Prostate gland (tissue), 2 donors: Measurements from ENCODE around the gene SPTLC1. TPM values are rescaled to one million over a fixed set of nuclear protein-coding genes. Genes with fewer than 3 reads are reported as not detected.

Source experiments
- DNase-seq: peaks from one replicate; pipeline ENCODE4 v3.0.0-alpha.2; 2019; ENCODE audit warnings: low spot score
- H3K27ac ChIP-seq, 2 donors: fragments of 200-600 bp; sonication (generic); 2 replicates each; pipeline ENCODE4 v1.5.1; 2017 to 2019
- H3K27me3 ChIP-seq: fragments of 200-600 bp; sonication (generic); replicated peaks from 2 replicates; pipeline ENCODE4 v1.5.1; 2019; ENCODE audit not compliant: insufficient read depth
- H3K36me3 ChIP-seq, 2 donors: fragments of 200-600 bp; sonication (generic); 1 replicate in 1 of 2; 2 replicates in 1 of 2; pipeline versions ENCODE4 v1.5.1 to v1.8.1; 2017 to 2019
- H3K4me1 ChIP-seq: fragments of 200-600 bp; sonication (generic); replicated peaks from 2 replicates; pipeline ENCODE4 v1.5.1; 2019
- H3K4me3 ChIP-seq, 2 donors: fragments of 200-600 bp; sonication (generic); 2 replicates each; pipeline ENCODE4 v1.5.1; 2017 to 2019
- H3K9me3 ChIP-seq: fragments of 200-600 bp; sonication (generic); 2 replicates; pipeline ENCODE4 v1.5.1; 2017
- POLR2A ChIP-seq: fragments of 450-650 bp; IDR thresholded peaks from one replicate; pipeline ENCODE4 v1.6.1; 2016; ENCODE audit warnings: antibody characterized with exemption, mild to moderate bottlenecking
- POLR2AphosphoS5 ChIP-seq: sonication (generic); formaldehyde crosslinking; IDR thresholded peaks from one replicate; pipeline ENCODE4 v1.6.1; 2017; ENCODE audit warnings: antibody characterized with exemption
- WGBS: methylation state at CpG from one replicate; pipeline ENCODE4 v1.1.5; 2018; 5-methylcytosine and 5-hydroxymethylcytosine counted together
- intact Hi-C: fragments of 100-400 bp; cut with DNase I; formaldehyde crosslinking; loops from one replicate; pipeline ENCODE4 v1.14.2; 2022
- total RNA-seq, 2 donors: library from RNA; depleted of rRNA; stranded (reverse); fragments of >200 nt; gene quantifications; one replicate each; pipeline ENCODE4 v1.1.0, GENCODE V29; 2016
- TF ChIP-seq, protein P1 (sequence below), 4 experiments: fragments of 200-600 bp in 2 of 4; fragments of 450-650 bp in 2 of 4; sonication (generic) in 2 of 4; IDR thresholded peaks; 1 replicate in 3 of 4; 2 replicates in 1 of 4; pipeline ENCODE4 v1.5.1; 2016 to 2019; ENCODE audit warnings: antibody characterized with exemption in 4 of 4, mild to moderate bottlenecking in 2 of 4, moderate library complexity in 2 of 4

SPTLC1 gene
- total RNA-seq, 2 donors from 2014 or later = 69.5 to 87.2 TPM

DNA sequence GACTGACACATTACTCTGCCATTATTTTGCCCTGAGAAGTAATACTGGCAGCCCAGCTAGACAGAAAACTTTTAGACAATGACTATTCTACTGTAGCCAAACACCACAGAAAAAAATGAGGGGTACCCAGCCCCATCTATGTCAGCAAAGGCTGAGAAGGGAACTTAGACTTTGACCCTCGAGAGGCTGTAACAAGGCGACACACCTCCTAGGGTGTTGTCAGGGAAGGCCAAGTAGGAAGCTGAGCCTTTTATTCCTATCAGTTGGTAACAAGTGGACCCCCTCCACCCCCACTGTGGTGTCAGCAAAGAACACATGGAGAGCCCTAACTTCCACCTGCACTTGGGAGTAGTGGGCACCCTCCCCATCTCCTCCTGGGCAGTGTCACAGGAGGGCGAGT, 55.6 kb downstream of the SPTLC1 start:
- Histone ChIP-seq H3K27ac (no peak overlapping the region), H3K4me1 (peaks cover 4% of the 10 kb centered on the region), H3K4me3 (no peak overlapping the region), H3K27me3 (no peaks in the 10 kb centered on the region), H3K9me3 (no peaks in the 10 kb centered on the region), H3K36me3 (peaks cover 0 to 5% of the 10 kb centered on the region in 2 donors)
- no peak for DNase-seq
- TF ChIP-seq, protein P1, sequence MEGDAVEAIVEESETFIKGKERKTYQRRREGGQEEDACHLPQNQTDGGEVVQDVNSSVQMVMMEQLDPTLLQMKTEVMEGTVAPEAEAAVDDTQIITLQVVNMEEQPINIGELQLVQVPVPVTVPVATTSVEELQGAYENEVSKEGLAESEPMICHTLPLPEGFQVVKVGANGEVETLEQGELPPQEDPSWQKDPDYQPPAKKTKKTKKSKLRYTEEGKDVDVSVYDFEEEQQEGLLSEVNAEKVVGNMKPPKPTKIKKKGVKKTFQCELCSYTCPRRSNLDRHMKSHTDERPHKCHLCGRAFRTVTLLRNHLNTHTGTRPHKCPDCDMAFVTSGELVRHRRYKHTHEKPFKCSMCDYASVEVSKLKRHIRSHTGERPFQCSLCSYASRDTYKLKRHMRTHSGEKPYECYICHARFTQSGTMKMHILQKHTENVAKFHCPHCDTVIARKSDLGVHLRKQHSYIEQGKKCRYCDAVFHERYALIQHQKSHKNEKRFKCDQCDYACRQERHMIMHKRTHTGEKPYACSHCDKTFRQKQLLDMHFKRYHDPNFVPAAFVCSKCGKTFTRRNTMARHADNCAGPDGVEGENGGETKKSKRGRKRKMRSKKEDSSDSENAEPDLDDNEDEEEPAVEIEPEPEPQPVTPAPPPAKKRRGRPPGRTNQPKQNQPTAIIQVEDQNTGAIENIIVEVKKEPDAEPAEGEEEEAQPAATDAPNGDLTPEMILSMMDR (IDR thresholded peaks at IDR 0.05) = no peak
- TF ChIP-seq POLR2AphosphoS5 = no peak
- TF ChIP-seq POLR2A = no peak
- intact Hi-C loops = no loop called here
- 94% methylated on average over 3 of the region's 3 CpGs for WGBS

DNA sequence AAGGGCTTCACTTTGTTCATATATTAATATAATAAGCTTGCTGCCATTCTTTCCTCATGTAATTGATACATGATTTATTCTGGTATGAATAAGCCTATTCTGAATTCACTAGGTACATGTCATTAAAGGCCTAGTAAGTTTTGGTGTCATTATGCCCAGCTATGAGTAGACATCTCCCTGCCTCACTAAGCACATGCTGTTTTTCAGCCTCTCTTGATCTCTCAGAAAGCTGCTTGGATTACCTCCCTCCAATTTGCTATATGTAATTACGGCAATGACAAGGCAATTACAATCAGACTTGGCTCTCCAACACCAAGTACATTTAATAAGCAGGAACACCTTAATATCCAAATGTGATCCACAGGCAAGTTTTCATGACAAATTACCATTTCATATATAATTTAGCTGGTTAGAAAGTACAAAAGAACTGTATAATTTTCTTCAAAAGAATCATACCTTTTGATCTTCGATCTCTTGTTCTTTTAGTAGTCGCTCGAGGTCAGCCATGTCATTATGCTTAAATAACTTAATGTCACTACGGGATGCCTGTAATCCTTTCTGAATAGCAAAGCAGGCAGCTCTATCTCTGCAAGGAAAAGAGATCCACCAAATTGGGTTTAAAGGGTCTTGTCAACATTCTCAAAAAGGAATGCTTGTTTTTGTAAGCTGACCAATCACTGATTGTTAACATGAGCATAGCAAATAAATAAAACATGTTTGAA, 56.3 kb downstream of the SPTLC1 start:
- 94% methylated on average over 5 of the region's 5 CpGs for WGBS
- Histone ChIP-seq H3K4me1 (peaks cover 4% of the 10 kb centered on the region), H3K27ac (no peak overlapping the region), H3K9me3 (no peaks in the 10 kb centered on the region), H3K4me3 (no peak overlapping the region), H3K27me3 (no peaks in the 10 kb centered on the region), H3K36me3 (peaks cover 0 to 7% of the 10 kb centered on the region in 2 donors)
- no peak for DNase-seq
- intact Hi-C loops = no loop called here
- TF ChIP-seq POLR2AphosphoS5 (no peak), POLR2A (no peak)
- TF ChIP-seq, protein P1 (IDR thresholded peaks at IDR 0.05) = no peak

DNA sequence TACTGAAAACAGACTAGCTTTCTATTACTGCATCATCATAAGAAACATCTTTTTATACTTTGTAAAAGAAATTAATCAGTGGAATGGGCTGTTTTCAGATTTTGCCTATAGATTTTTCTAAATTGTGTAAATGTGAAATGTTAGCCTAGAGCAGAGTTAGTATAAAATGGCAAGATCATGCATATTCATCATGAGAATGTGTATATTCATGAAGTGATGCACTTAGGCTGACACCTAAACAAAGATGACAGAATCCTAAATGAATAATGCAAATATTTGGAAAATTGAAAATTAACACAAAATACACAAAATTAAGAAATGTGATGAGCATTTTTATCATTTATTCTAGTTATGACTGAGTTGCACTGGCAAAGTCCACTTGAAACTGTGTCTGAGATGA, 57.2 kb downstream of the SPTLC1 start:
- Histone ChIP-seq H3K27ac (no peak overlapping the region), H3K36me3 (peaks cover 0 to 7% of the 10 kb centered on the region in 2 donors), H3K27me3 (no peaks in the 10 kb centered on the region), H3K4me1 (peaks cover 4% of the 10 kb centered on the region), H3K9me3 (no peaks in the 10 kb centered on the region), H3K4me3 (no peak overlapping the region)
- TF ChIP-seq, protein P1 (IDR thresholded peaks at IDR 0.05) = no peak
- TF ChIP-seq POLR2AphosphoS5 (no peak), POLR2A (no peak)
- DNase-seq = no peak
- intact Hi-C loops = no loop called here

DNA sequence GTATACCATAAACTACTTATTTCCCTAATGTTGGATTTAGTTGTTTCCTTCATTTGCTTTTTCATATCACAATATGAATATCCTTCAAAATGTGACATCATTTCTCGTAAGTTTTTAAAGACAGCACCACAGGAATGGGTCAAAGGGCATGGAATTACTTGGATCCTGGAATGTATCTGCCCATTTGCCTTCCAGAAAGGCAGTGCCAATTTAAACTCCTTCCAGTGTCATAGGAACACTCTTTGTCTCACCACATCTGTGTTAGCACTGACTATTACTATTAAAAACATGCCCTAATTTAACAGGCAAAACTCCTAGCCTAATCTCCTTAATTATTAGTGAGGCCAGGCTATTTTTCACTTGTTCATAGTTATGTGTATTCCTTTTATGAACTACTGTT, 58.0 kb downstream of the SPTLC1 start:
- Histone ChIP-seq H3K4me3 (no peak overlapping the region), H3K4me1 (peaks cover 2% of the 10 kb centered on the region), H3K9me3 (no peaks in the 10 kb centered on the region), H3K27me3 (no peaks in the 10 kb centered on the region), H3K27ac (no peak overlapping the region), H3K36me3 (peaks cover 0 to 7% of the 10 kb centered on the region in 2 donors)
- intact Hi-C loops = no loop called here
- no peak for DNase-seq
- TF ChIP-seq POLR2A = no peak
- no peak for TF ChIP-seq POLR2AphosphoS5
- TF ChIP-seq, protein P1 (IDR thresholded peaks at IDR 0.05) = no peak
- WGBS = 94% methylated on average over 1 of the region's 1 CpG

DNA sequence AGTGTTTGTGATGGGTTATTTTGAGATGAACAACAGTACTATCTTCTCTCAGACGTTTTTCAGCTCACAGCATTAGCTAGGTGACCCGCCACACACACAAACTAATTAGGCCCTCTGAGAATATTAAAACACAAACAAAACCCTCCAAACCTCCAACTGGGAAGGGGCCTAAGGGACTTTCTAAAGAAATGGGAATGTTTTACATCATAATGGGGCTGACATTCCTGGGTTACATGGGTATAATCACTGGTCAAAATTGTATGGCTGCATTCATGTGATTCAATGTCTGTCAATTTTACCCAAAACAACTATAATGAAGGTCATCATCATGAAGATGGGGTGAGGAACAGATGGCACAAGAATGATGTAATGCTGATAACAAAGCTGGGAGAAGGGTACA, 59.6 kb downstream of the SPTLC1 start:
- DNase-seq = no peak
- Histone ChIP-seq H3K27me3 (no peaks in the 10 kb centered on the region), H3K4me1 (no peaks in the 10 kb centered on the region), H3K9me3 (no peaks in the 10 kb centered on the region), H3K36me3 (peaks cover 0 to 7% of the 10 kb centered on the region in 2 donors), H3K27ac (no peak overlapping the region), H3K4me3 (no peak overlapping the region)
- intact Hi-C loops = no loop called here
- 76% methylated on average over 2 of the region's 2 CpGs for WGBS
- TF ChIP-seq, protein P1 (IDR thresholded peaks at IDR 0.05) = no peak
- no peak for TF ChIP-seq POLR2AphosphoS5
- TF ChIP-seq POLR2A = no peak
